GM21367 (cell line): ENCODE results near the gene PKNOX2.
A peak's percentile ranks its signal among the peaks of the same experiment; 100 is the strongest.

Experiments
- ATAC-seq: cut with Tn5 transposase; IDR thresholded peaks from one replicate; pipeline ENCODE4 v1.9.1; 2021; ENCODE audit not compliant: unreplicated experiment

The PKNOX2 gene

DNA sequence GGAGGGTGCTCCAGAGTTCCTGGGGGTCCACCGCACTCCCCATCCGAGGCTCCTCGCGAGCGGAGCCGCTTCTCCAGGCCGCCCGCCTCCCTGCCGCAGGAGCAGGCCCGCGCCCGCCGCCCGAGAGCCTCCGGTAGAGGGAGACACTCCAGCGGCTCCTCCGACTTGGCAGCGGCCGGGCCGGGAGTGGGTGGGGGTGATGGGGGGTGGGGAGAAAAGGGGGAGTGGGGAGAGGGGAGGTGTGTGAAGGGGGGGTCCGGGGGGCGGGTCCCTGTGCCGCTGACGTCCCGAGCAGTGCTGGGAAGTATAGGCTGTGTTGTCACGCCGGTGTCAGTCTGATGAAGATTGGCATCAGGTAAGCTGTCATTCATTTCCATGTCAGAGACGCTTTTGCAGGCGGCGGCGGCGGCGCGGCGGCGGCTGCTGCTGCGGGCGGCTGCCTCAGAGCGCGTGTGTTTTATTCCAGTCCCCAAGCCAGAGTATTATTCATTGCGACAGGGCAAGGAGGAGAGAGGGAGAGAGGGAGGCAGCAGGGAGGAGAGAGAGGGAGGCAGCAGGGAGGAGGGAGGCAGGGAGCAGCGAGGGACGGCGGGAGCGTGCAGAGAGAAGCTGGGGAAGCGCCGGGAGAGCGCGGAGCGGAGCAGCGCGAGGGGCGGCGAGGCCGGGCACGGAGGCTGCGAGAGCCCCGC is at the start of gene PKNOX2:
Gene PKNOX2 (plus strand): TSS at position 330 of the 689 bp plus-strand sequence. CDS start 186,555 bp downstream, outside the sequence.
- ATAC-seq: peak; percentile 40

DNA sequence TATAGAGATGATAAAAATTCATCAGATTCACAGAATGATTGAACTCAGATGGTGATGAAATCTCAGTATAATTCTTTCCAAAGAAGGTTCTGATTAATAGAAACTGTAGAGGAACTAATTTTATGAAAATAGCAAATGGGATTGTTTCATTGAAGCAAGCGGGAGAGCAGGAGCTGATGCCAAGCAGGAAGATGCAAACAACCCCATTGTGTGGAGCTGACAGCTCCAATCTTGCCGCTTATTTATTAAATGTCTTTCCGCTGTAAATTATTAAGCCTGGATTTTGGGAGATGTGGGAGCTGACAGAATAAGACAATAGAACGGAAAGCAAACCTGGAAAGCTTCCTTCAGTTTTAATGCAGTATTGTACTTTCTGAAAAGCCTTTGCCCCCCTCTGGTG is 47.1 kb upstream of the PKNOX2 start:
- no peak for ATAC-seq

- ATAC-seq: no peak
Observed at GRCh38 chr11:125123194-125123946, 41.2 kb upstream of the PKNOX2 start.

DNA sequence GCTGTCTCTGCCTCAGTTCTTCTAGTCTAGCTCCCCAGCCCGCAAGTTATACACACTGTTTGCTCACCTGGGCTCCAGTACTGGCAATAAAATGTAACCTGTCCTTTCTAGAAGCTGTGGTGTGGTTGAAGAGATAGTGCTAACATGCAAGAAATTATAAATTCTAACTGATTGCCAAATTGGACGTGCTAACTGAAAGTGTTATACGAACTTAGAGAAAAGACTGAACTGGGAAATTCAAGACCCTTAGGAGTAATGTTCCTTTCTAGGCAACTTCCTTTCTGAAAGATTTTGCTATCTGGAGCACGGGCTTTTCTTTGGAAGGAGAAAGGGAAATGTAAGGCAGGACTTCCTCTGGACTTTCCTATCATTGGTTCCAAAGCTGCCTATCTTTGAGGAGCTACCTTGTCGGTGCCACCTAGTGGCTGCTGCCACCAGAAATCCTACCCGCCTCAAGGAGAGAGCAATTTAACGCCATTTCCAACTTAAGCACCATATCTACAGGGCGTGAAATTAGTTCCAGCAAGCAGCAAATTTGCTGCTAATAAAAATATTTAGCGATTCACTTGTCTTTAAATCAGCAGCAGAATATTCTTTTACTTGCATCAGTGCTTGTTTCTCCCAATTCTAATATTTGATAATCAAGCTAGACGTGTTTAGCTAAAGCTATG is 40.5 kb upstream of the PKNOX2 start:
- peak; percentile 86 for ATAC-seq

DNA sequence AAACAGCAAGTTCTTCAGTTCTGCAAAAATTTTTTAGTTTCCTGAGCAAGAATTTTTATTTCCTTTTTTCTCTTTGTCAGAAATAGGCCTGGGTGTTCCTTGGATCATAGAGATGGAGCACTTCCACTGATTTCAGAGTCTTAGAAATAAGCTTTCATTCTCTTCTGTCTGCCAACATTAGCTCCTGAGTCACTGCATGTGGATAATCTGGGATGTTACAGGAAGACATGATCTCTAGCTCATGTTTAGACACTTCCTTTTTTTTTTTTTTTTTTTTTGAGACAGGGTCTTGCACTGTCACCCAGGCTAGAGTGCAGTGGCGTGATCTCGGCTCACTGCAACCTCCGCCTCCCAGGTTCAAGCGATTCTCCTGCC is 39.9 kb upstream of the PKNOX2 start:
- no peak for ATAC-seq

DNA sequence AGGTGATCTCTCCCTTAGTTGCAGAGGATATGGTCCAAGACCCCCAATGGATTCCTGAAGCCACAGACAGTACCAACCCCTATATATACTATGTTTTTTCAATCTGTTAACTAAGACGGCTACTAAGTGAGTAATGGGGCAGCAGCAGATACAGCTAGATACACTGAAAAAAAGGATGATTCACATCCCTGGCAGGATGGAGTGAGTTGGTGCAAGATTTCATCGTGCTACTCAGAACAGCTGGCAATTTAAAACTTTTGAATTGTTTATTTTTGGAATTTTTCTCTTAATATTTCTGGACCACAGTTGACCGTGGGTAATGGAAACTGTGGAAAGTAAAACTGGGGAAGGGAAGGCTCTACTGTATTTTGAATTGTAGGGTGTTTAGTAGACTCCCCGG is 36.1 kb upstream of the PKNOX2 start:
- no peak for ATAC-seq

DNA sequence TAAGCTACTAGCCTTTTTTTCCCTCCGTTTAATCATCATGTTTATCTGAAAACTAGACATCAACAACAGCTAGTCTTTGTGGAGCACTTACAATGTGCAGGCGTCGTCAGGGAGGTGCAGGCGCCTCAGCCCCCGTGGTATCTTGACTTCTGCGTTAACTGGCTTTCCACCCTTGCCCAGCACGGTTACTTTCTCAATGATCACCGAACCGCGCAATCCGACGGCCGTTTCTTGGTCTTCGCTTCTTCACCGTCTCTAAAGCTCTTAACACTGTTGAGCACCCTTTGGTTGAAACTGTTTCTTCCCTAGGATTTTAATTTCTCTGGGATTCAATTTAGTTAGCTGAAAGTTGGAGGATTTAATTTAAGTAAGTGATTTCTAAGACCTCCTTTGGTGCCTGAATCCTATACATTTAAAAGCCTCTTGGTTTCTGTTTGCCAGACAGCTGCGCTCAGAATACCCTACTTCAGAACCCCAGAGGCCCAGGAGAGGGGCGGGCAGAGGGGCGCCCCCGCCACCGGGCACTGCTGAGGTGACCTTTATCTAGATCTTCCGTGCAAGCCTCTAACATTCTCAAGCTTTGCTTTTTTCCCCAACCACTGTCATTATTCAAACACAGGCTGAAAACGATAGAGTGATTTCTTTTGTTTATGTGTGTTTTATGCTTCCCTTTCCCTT is 35.1 kb upstream of the PKNOX2 start:
- ATAC-seq: no peak

DNA sequence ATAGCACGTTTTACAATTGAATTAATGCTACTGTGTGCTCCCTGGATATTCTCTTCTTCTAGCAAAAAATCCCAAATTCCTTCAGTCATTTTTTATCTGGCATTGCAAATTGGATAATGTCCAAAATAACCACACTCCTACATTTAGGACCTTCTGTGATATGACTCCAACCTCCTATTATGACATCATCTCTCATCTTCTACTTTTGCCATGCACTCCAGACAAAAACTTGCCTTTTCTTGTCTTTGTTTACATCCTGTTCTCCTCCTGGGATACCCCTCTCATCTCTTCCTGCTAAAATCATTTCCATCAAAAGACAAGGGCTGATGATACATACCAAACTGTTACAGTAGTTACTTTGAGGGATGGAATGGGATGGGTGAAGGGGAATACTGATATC is 32.5 kb upstream of the PKNOX2 start:
- ATAC-seq: no peak

DNA sequence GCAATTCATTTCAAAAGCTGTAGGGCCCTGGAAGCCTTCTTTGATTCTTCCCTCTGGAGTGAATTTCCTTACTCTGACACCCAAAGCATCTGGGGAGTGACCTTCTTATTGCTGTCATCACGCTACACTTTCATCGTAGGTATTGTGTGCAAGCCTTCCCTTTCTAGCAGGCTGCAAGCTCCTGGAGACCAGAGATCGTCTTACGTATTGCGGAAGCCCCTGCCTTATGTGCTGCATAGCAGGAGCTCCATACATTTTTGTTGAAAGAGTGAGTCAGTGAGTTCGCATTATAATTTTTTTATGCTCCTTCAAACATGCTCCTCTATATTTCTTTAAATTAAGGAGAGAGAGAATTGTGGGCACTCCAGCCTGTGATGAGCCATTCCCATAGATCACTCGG is 32.0 kb upstream of the PKNOX2 start:
- ATAC-seq: no peak

- no peak for ATAC-seq
Observed at GRCh38 chr11:125136001-125136400, 28.6 kb upstream of the PKNOX2 start.

DNA sequence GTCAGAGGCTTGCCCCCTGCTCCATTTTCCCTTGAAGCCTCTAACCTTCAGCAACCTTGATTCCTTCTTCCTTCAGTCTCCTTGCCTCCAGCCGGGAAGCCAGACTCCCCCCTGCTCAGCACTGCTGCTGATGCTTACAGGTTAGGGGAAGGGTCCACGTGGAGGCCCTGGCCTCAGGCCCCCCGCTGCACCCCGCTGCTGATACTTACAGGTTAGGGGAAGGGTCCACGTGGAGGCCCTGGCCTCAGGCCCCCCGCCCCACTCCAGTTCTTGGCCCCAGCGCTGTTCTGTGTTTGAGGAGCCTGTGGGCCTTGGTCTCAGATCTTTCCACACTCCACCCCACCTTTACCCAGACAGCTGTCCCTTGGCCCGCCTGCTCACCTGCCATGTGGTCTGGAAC is 25.6 kb upstream of the PKNOX2 start:
- ATAC-seq: no peak

DNA sequence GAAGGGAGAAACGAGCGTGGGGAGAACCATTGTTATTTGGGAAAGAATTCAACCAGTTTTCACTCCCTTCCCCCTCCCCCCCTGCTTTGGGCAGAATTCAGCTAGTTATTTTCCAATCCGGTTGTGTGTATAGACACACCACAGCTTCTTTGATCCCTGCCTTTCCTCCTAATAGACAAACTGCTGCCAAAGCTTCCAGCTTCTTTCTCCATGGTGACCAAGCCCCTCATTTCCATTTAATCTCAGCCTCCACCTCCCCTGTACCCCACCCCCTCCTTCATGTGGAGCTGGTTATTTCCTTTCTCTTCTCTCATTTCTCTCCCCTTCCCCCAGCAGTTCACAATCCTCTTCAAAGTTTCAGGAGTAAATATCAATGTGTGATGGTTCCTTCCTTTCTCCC is 24.8 kb upstream of the PKNOX2 start:
- ATAC-seq: no peak

- ATAC-seq: no peak
Observed at GRCh38 chr11:125140233-125140632, 24.3 kb upstream of the PKNOX2 start.

DNA sequence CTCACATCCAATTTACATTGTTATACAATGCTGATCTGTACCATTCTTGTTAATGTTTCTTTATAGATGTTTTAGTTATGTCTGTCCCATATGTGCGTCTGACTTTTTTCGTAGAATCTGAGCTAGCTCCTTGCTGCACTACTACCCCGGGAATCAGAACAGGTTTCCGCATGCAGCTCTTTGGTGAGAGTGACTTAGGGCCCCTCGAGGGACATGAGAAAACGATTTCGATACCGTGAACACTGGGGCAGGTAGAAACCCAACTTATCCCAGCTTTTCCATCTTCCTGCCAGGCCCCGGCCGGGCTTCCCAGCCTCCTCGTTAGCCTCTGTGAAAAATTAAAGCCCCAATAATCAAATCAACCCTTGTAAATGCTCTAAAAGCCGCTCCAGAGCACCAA is 23.4 kb upstream of the PKNOX2 start:
- ATAC-seq: no peak

DNA sequence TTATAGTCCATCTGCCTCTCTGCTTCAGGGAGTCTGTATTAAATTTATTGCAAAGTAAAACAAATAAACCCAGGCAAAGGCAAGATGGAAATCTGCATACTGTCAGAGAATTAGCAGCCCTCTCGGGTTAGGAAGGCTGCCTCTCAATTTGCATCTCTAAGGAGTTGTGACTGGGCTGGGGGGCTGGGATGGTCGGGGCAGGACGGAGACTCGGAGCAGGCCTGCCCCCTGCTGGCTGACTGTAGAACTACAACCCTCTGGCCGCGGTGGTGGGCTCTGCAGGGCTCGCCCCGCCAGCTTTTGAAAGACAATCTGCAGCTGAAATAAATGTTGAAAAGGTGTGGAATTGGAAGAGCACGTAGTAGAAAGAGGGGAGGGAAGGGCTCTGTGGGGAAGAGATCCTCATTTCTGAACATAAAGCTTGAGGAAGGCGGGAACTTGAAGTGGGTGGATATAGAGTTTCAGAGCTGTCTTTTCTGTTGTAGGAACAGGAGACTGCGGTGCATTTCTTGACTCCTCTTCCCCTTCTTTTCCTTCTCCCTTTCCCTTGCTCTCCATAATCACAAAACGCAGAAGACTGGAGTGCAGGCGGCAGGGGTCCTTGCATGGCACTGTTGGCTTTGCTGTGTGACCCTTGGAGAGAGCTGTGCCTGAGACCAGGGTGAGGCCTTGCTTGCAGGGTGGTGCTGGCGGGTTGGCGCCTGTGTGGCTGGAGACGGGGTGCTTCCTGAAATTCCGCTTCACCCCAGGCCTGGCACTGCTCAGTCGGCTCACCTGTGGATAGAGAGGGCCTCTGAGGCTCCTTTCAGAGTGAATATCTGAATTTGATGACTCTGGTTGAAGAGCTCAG is 22.6 kb upstream of the PKNOX2 start:
- peak; percentile 64 for ATAC-seq

GRCh38 chr11:125146232-125146631 is 18.3 kb upstream of the PKNOX2 start:
- ATAC-seq: no peak

DNA sequence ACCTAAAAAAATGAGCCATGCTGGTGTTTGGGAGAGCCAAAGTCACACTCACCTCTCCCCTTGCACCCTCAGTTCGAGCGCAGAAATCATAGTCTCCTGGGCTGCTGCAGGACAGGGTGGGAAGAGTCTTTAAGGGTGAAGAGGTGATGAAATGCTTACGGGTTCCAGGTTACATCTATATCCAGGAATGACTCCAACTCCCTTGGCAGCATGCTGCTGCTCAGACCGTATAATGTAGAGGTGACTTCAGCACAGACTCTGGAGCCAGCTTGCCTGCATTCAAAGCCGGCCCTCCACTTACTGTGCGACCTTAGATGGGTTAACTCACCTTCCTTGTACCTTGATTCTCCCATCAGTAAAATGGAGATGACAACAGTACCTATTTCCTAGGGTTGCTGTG is 17.3 kb upstream of the PKNOX2 start:
- ATAC-seq: no peak

DNA sequence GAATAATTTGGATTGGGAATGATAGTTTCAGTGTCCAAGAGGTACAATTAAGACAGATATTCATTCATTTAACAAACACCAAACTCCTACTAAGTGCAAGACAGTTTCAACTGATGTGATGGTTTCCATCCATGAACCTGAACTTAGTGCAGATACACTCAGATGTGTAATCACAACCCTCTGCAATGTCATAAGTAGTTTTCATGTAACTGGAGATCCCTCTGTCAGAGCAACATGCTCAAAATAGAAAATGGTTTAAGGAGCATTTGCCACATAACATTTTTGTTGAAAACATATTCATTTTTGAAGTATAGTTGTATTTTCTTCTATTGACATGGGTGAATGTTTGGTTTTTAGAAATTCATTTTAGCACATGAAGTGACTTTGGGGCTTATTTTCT is 16.5 kb upstream of the PKNOX2 start:
- no peak for ATAC-seq

DNA sequence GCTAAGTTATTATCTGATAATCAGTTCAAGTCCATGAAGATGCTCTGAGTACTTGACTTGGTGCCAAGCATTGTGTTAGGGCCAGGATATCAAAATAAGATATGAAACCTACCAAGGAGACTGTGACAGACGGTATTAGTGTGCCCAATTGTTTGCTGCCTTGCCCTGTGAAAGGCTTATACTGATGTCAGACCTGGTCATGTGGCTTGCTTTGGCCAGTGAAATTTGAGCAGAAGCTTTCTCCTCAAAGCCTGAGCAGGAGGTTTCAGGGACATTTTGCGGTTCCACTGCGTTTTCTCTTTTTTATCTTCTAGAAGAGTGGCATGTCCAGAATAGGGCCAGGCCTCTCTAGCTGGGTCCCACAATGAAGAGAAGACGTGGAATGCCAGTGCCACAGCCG is 15.8 kb upstream of the PKNOX2 start:
- ATAC-seq: no peak

DNA sequence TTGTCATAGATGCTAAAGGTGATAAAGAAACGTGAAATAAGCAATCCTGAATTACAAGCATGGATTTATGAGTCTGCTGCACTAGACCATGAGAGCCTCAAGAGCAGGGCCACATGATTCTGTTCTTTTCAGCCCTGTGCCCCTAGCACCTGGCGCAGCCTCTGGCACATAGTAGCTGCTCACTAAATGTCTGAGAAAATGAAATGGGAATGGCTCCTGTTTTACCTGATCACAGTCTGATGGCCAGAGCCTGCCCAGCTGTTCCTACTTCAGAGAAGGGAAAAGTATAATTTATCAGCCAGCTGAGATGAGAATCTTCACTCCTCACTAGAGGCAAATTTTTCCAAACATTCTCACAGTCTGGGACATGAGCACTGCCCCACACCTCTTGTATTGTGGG is 10.7 kb upstream of the PKNOX2 start:
- no peak for ATAC-seq
